Stomach (tissue), 9 donors: Measurements from ENCODE around the gene KIRREL2. TPM values are rescaled to one million over a fixed set of nuclear protein-coding genes. Genes with fewer than 3 reads are reported as not detected.

ENCODE experiments used
- DNase-seq, 2 donors: peaks; one replicate each; pipeline versions ENCODE4 v3.0.0 to v3.0.0-alpha.2; 2013 to 2019
- H3K27ac ChIP-seq, 5 donors: fragments of 200-600 bp in 4 of 5; sonication (generic) in 4 of 5; one replicate each; pipeline ENCODE4 v1.5.1; 2013 to 2019; ENCODE audit warnings: mild to moderate bottlenecking in 1 of 5, moderate library complexity in 1 of 5
- H3K27me3 ChIP-seq, 3 donors: fragments of 200-600 bp; sonication (generic); one replicate each; pipeline ENCODE4 v1.5.1; 2017 to 2019; ENCODE audit warnings: mixed run types in 1 of 3
- H3K36me3 ChIP-seq, 4 donors: fragments of 200-600 bp; sonication (generic); 1 replicate in 3 of 4; 2 replicates in 1 of 4; pipeline ENCODE4 v1.5.1; 2016 to 2019
- H3K4me1 ChIP-seq, 4 donors: fragments of 200-600 bp; sonication (generic); one replicate each; pipeline ENCODE4 v1.5.1; 2016 to 2019
- H3K4me3 ChIP-seq, 4 donors: fragments of 200-600 bp; sonication (generic) in 3 of 4; one replicate each; pipeline ENCODE4 v1.5.1; 2016 to 2019; ENCODE audit warnings: mild to moderate bottlenecking in 1 of 4
- H3K9me3 ChIP-seq, 4 donors: fragments of 200-600 bp; sonication (generic); one replicate each; pipeline ENCODE4 v1.5.1; 2016 to 2019
- CTCF ChIP-seq, 7 experiments: fragments of 450-650 bp in 4 of 7; fragments of 200-600 bp in 3 of 7; sonication (generic) in 3 of 7; IDR thresholded peaks; one replicate each; pipeline ENCODE4 v1.5.1; 2016 to 2019; ENCODE audit warnings: antibody characterized with exemption in 7 of 7, control low read depth in 2 of 7, mild to moderate bottlenecking in 1 of 7
- EP300 ChIP-seq: sonication (generic); formaldehyde crosslinking; IDR thresholded peaks from one replicate; pipeline ENCODE4 v1.6.1; 2017; ENCODE audit warnings: antibody characterized with exemption
- POLR2A ChIP-seq, 4 donors: fragments of 450-650 bp; IDR thresholded peaks; one replicate each; pipeline ENCODE4 v1.6.1; 2016; ENCODE audit warnings: antibody characterized with exemption in 4 of 4, control low read depth in 2 of 4, mild to moderate bottlenecking in 1 of 4, moderate library complexity in 1 of 4
- POLR2AphosphoS5 ChIP-seq, 3 donors: sonication (generic); formaldehyde crosslinking; IDR thresholded peaks; one replicate each; pipeline ENCODE4 v1.6.1; 2016; ENCODE audit warnings: antibody characterized with exemption in 3 of 3
- WGBS, 5 donors: extraction: QIAGEN DNeasy Blood & Tissue Kit in 3 of 5; methylation state at CpG; one replicate each; pipeline versions ENCODE4 v1.1.5 to v1.1.7; 2013 to 2018; 5-methylcytosine and 5-hydroxymethylcytosine counted together
- intact Hi-C: fragments of 100-400 bp; cut with DNase I; formaldehyde crosslinking; loops from one replicate; pipeline ENCODE4 v1.15.1; 2023; ENCODE audit warnings: low total_unique reads
- polyA plus RNA-seq, 3 donors: library from polyadenylated mRNA; stranded (reverse); fragments of 200-250 nt; gene quantifications; one replicate each; pipeline ENCODE4 v1.2.3, GENCODE V29; 2013
- total RNA-seq, 5 donors: library from RNA; depleted of rRNA; stranded (reverse); fragments of >200 nt; gene quantifications; one replicate each; pipeline versions ENCODE4 v1.1.0 to v1.2.3, GENCODE V29; 2014 to 2016
- donor health status: healthy with polysubstance abuse.
- donor health status: Bipolar disorder and iron deficiency.
- donor health status: healthy.

KIRREL2 gene
- total and polyA plus RNA-seq, 8 donors, result 0.43 to 0.73 (median 0.61) TPM; not detected in 4

DNA sequence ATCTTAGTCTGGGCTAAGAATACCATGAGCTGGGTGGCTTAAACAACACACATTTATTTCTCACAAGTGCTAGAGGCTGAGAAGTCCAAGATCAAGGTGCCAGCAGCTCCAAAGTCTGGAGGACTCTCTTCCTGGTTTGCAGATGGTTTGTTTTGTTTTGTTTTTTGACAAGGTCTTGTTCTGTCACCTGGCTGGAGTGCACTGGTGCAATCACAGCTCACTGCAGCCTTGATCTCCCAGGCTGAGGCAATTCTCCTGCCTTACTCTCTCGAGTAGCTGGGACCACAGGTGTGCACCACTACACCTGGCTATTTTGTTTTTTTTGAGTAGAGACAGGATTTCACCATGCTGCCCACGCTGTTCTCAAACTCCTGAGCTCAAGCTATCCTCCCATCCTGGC lies 27.2 kb downstream of the KIRREL2 start:
- intact Hi-C loops, result loop anchor here (5.0 kb wide), 1 partner anchor 48 kb away; no protein-coding TSS in a partner anchor
- peaks cover 0 to 14% (median 0%) of the 10 kb centered on the region in 3 donors for H3K27me3 ChIP-seq
- H3K36me3 ChIP-seq, result peaks cover 10 to 24% (median 22%) of the 10 kb centered on the region in 4 donors
- H3K4me1 ChIP-seq, result peaks cover 0 to 10% (median 2%) of the 10 kb centered on the region in 4 donors
- no peak for DNase-seq
- no peaks in the 10 kb centered on the region for H3K9me3 ChIP-seq
- TF ChIP-seq CTCF (IDR thresholded peaks at IDR 0.05) (no peak), EP300 (no peak)
- no peak overlapping the region for H3K27ac ChIP-seq
- WGBS, 5 donors, result 48 to 71% (median 61%) methylated on average over 2 of the region's 2 CpGs
- H3K4me3 ChIP-seq, result no peak overlapping the region

DNA sequence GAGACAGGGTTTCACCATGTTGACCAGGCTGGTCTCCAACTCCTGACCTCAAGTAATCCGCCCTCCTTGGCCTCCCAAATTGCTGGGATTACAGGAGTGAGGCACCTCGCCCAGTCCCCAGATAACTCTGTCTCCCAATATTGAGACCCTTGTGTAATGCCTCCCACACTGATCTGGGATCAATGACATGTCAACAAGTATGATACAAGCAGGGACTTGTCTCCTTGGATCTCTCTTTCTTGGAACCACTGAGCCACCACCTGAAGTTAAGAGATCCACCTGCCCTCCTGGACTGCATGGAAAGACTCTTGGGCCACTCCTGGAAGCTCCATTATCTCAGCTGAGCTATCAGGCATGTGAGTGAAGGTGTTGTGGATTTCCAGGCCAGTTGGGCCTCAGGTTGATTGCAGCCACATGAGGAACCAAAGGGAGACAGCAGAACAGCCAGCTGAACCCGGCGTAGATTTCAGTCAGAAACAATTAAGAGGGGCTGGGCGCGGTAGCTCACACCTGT lies 28.6 kb downstream of the KIRREL2 start:
- WGBS, 5 donors, result 87 to 95% (median 91%) methylated on average over 6 of the region's 6 CpGs
- Histone ChIP-seq H3K9me3 (no peaks in the 10 kb centered on the region), H3K4me3 (no peak overlapping the region), H3K36me3 (peaks cover 24 to 38% (median 36%) of the 10 kb centered on the region in 4 donors), H3K27ac (no peak overlapping the region), H3K27me3 (peaks cover 0 to 4% (median 0%) of the 10 kb centered on the region in 3 donors), H3K4me1 (no peaks in the 10 kb centered on the region)
- TF ChIP-seq CTCF (IDR thresholded peaks at IDR 0.05) (no peak), EP300 (no peak), POLR2AphosphoS5 (IDR thresholded peaks at IDR 0.05) (no peak), POLR2A (IDR thresholded peaks at IDR 0.05) (no peak)
- no peak for DNase-seq
- intact Hi-C loops, result no loop called here

GRCh38 chr19:35885904-35886303 lies 29.2 kb downstream of the KIRREL2 start:
- no peaks in the 10 kb centered on the region for H3K4me1 ChIP-seq
- peaks cover 24 to 45% (median 42%) of the 10 kb centered on the region in 4 donors for H3K36me3 ChIP-seq
- H3K4me3 ChIP-seq, result no peak overlapping the region
- TF ChIP-seq POLR2A (IDR thresholded peaks at IDR 0.05), result no peak
- TF ChIP-seq POLR2AphosphoS5 (IDR thresholded peaks at IDR 0.05), result no peak
- TF ChIP-seq EP300, result no peak
- TF ChIP-seq CTCF (IDR thresholded peaks at IDR 0.05), result no peak
- intact Hi-C loops, result no loop called here
- no peak for DNase-seq
- H3K9me3 ChIP-seq, result no peaks in the 10 kb centered on the region
- 90 to 97% (median 96%) methylated on average over 7 to 8 of the region's 8 CpGs for WGBS, 5 donors
- no peaks in the 10 kb centered on the region for H3K27me3 ChIP-seq
- no peak overlapping the region for H3K27ac ChIP-seq

GRCh38 chr19:35887197-35887596 lies 30.5 kb downstream of the KIRREL2 start:
- no peaks in the 10 kb centered on the region for H3K27me3 ChIP-seq
- intact Hi-C loops, result no loop called here
- TF ChIP-seq POLR2A (IDR thresholded peaks at IDR 0.05), result no peak
- TF ChIP-seq POLR2AphosphoS5 (IDR thresholded peaks at IDR 0.05), result no peak
- no peak for TF ChIP-seq EP300
- no peak overlapping the region for H3K4me3 ChIP-seq
- no peak for DNase-seq
- peaks cover 24 to 55% (median 53%) of the 10 kb centered on the region in 4 donors for H3K36me3 ChIP-seq
- no peak overlapping the region for H3K27ac ChIP-seq
- no peaks in the 10 kb centered on the region for H3K4me1 ChIP-seq
- 86 to 98% (median 94%) methylated on average over 5 of the region's 5 CpGs for WGBS, 5 donors
- no peaks in the 10 kb centered on the region for H3K9me3 ChIP-seq

DNA sequence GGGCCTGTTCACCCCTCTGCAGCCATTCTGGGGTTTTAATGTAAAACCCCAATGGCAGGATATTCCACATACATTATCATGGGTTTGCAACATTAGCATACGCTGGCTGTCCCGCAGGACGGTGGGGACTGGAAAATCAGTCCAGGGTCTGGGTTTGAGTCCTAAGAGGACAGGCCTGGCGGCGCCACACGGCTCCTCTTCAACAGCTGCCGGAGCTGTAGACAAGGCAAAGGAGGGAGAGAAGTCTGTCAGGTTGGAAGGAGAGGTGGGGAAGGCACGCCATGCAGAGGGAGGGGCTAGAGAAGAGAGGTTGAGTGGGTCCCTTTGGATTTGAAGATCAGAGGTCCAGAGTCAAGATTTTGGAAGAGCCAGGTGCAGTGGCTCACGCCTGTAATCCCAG lies 31.7 kb downstream of the KIRREL2 start:
- intact Hi-C loops, result no loop called here
- no peaks in the 10 kb centered on the region for H3K4me1 ChIP-seq
- H3K27ac ChIP-seq, result no peak overlapping the region
- H3K27me3 ChIP-seq, result no peaks in the 10 kb centered on the region
- TF ChIP-seq POLR2AphosphoS5 (IDR thresholded peaks at IDR 0.05), result no peak
- no peak for TF ChIP-seq POLR2A (IDR thresholded peaks at IDR 0.05)
- TF ChIP-seq CTCF (IDR thresholded peaks at IDR 0.05), result no peak
- no peak for TF ChIP-seq EP300
- no peak for DNase-seq
- peaks cover 24 to 67% (median 65%) of the 10 kb centered on the region in 4 donors for H3K36me3 ChIP-seq
- H3K4me3 ChIP-seq, result no peak overlapping the region
- no peaks in the 10 kb centered on the region for H3K9me3 ChIP-seq
- 91 to 96% (median 94%) methylated on average over 8 to 9 of the region's 9 CpGs for WGBS, 5 donors
